Endothelial cell of umbilical vein (primary cell): ENCODE measurements around the gene MYLK. TPM values are rescaled to one million over a fixed set of nuclear protein-coding genes. Genes with fewer than 3 reads are reported as not detected.

Experiments
- BruUV-seq: library from RNA; stranded (reverse); fragments of 400-500 nt; replicated peaks from 2 replicates; lab custom pipeline; 2021; lab: Mats Ljungman, UMichigan
- CTCF ChIA-PET: fragments of 300-600, 350-600 bp; sonication (Branson Sonifier 250); formaldehyde crosslinking; loops from one replicate; lab custom pipeline; 2021; ENCODE audit warnings: antibody characterized with exemption, inconsistent platforms; lab: Charles Lee
- POLR2A ChIA-PET: fragments of 300-600, 350-600 bp; sonication (Branson Sonifier 250); formaldehyde crosslinking; loops from one replicate; lab custom pipeline; 2021; ENCODE audit warnings: antibody characterized with exemption, inconsistent platforms; lab: Charles Lee
- DNase-seq: peaks from one replicate; pipeline ENCODE4 v3.0.0-alpha.2; 2011; ENCODE audit warnings: low read depth, low spot score
- FAIRE-seq: peaks from 2 replicates; lab custom pipeline; 2011; peaks lifted over from hg19 to GRCh38; lab: Jason Lieb, UNC
- H2AFZ ChIP-seq: 2 replicates; pipeline ENCODE4 v1.6.0; 2012; ENCODE audit warnings: low read depth, low read length, control low read depth, inconsistent platforms
- H3K27ac ChIP-seq: 2 replicates; pipeline ENCODE4 v1.5.1; 2011; ENCODE audit warnings: low read depth, mild to moderate bottlenecking, control low read depth, low read length, moderate library complexity; ENCODE audit not compliant: insufficient read depth
- H3K27me3 ChIP-seq, 2 experiments: 2 replicates each; pipeline versions ENCODE4 v1.6.0 to v1.6.1; 2011; ENCODE audit warnings: low read length in 2 of 2, mixed read lengths in 1 of 2; ENCODE audit not compliant: control insufficient read depth in 2 of 2, insufficient read depth in 2 of 2
- H3K36me3 ChIP-seq, 2 experiments: 2 replicates in 1 of 2; 3 replicates in 1 of 2; pipeline ENCODE4 v1.5.1; 2011; ENCODE audit warnings: low read length in 2 of 2, mild to moderate bottlenecking in 1 of 2, moderate library complexity in 1 of 2; ENCODE audit not compliant: control insufficient read depth in 2 of 2, insufficient read depth in 2 of 2; ENCODE audit errors: extremely low read depth in 1 of 2
- H3K4me1 ChIP-seq: 3 replicates; pipeline ENCODE4 v1.5.1; 2011; ENCODE audit warnings: mild to moderate bottlenecking, low read length; ENCODE audit not compliant: control insufficient read depth, insufficient read depth; ENCODE audit errors: extremely low read depth
- H3K4me2 ChIP-seq: 2 replicates; pipeline ENCODE4 v1.6.1; 2011; ENCODE audit warnings: low read length, control low read depth, mixed read lengths; ENCODE audit not compliant: insufficient read depth
- H3K4me3 ChIP-seq, 3 experiments: fragments of 200-600 bp in 1 of 3; sonication (generic), shearing (Covaris generic) in 1 of 3; replicated peaks in 1 of 3; 2 replicates each; pipeline ENCODE4 v1.5.1; 2011 to 2016; ENCODE audit warnings: control low read depth in 3 of 3, low read length in 3 of 3, mild to moderate bottlenecking in 2 of 3, inconsistent platforms in 1 of 3, low read depth in 1 of 3, moderate library complexity in 1 of 3; ENCODE audit not compliant: insufficient read depth in 1 of 3
- H3K79me2 ChIP-seq: 2 replicates; pipeline ENCODE4 v1.6.0; 2012; ENCODE audit warnings: low read length, inconsistent platforms; ENCODE audit not compliant: control insufficient read depth, insufficient read depth
- H3K9ac ChIP-seq: replicated peaks from 2 replicates; pipeline ENCODE3; 2011; ENCODE audit warnings: low read length, control low read depth; ENCODE audit not compliant: insufficient read depth; ENCODE audit errors: extremely low read depth
- H3K9me1 ChIP-seq: replicated peaks from 3 replicates; pipeline ENCODE4 v1.6.0; 2011; ENCODE audit warnings: mild to moderate bottlenecking, low read length; ENCODE audit not compliant: control insufficient read depth, insufficient read depth; ENCODE audit errors: extremely low read depth
- H3K9me3 ChIP-seq: replicated peaks from 2 replicates; pipeline ENCODE4 v1.5.1; 2012; ENCODE audit warnings: low read length, inconsistent platforms; ENCODE audit not compliant: control insufficient read depth, insufficient read depth
- H4K20me1 ChIP-seq: replicated peaks from 2 replicates; pipeline ENCODE3; 2011; ENCODE audit warnings: mild to moderate bottlenecking, low read length; ENCODE audit not compliant: control insufficient read depth, insufficient read depth; ENCODE audit errors: extremely low read depth
- EZH2 ChIP-seq: IDR thresholded peaks from 2 replicates; pipeline ENCODE4 v1.6.1; 2012; ENCODE audit warnings: borderline replicate concordance, low read depth, mild to moderate bottlenecking, moderate library complexity, low read length, inconsistent platforms; ENCODE audit not compliant: severe bottlenecking
- FOS ChIP-seq: IDR thresholded peaks from 2 replicates; pipeline ENCODE4 v1.6.1; 2011; ENCODE audit warnings: mild to moderate bottlenecking, low read length, moderate library complexity, borderline replicate concordance; ENCODE audit not compliant: insufficient read depth
- GATA2 ChIP-seq: IDR thresholded peaks from 2 replicates; pipeline ENCODE4 v1.7.0; 2011; ENCODE audit warnings: low read depth, mild to moderate bottlenecking, moderate library complexity, mixed read lengths, low read length; ENCODE audit not compliant: insufficient read length, insufficient read depth
- JUN ChIP-seq: IDR thresholded peaks from 2 replicates; pipeline ENCODE4 v1.6.1; 2011; ENCODE audit warnings: borderline replicate concordance, low read depth; ENCODE audit not compliant: insufficient read length, insufficient read depth
- MYC ChIP-seq: IDR thresholded peaks from one replicate; pipeline ENCODE4 v1.6.1; 2011; ENCODE audit warnings: mild to moderate bottlenecking, low read depth, low read length
- POLR2A ChIP-seq: IDR thresholded peaks from 2 replicates; pipeline ENCODE4 v1.6.1; 2012; ENCODE audit warnings: low read depth, mild to moderate bottlenecking, control low read depth, low read length
- POLR2AphosphoS5 ChIP-seq: IDR thresholded peaks from 2 replicates; pipeline ENCODE4 v1.6.1; 2012; ENCODE audit warnings: low read depth, mild to moderate bottlenecking, control low read depth, low read length, moderate library complexity; ENCODE audit not compliant: insufficient read depth
- dilution Hi-C: fragments of 300-500 bp; cut with MboI; formaldehyde crosslinking; loops from one replicate; pipeline ENCODE4 v1.15.0; 2019; ENCODE audit warnings: low sequenced_read_pairs; ENCODE audit not compliant: extremely low pct_ligation_motif_present
- intact Hi-C: fragments of 100-400 bp; cut with micrococcal nuclease; formaldehyde crosslinking; loops from one replicate; pipeline ENCODE4 v1.10.0; 2022
- polyA plus RNA-seq, 4 experiments: library from polyadenylated mRNA; depleted of rRNA in 3 of 4; stranded (reverse) in 3 of 4; unstranded in 1 of 4; fragments of >200 nt; gene quantifications; 2 replicates each; pipeline versions ENCODE4 v1.2.1 to v1.2.3, GENCODE V29; 2011 to 2012; ENCODE audit warnings: missing spikeins in 1 of 4
- total RNA-seq: library from RNA; stranded (reverse); gene quantifications from 2 replicates; pipeline ENCODE4 v1.2.3, GENCODE V29; 2021
- TF ChIP-seq, protein P1 (sequence below), 2 donors: IDR thresholded peaks; 1 replicate in 1 of 2; 2 replicates in 1 of 2; pipeline ENCODE4 v1.5.1; 2011; ENCODE audit warnings: low read length in 2 of 2, mild to moderate bottlenecking in 2 of 2, moderate library complexity in 2 of 2, control low read depth in 1 of 2, inconsistent platforms in 1 of 2, low read depth in 1 of 2; ENCODE audit not compliant: insufficient read depth in 1 of 2; ENCODE audit errors: extremely low read depth in 1 of 2
- TF ChIP-seq, protein P2 (sequence below): IDR thresholded peaks from 2 replicates; pipeline ENCODE4 v1.6.1; 2011; ENCODE audit not compliant: insufficient read depth, insufficient read length

MYLK gene
- total and polyA plus RNA-seq, 2 donors (not counting 3 experiments of a cell fraction or from before 2014, with no cell fraction given), result 10.0 to 22.2 TPM

GRCh38 chr3:123805101-123805500 lies 79.0 kb downstream of the MYLK start:
- dilution Hi-C loops (no loop called here), intact Hi-C loops (loop anchor here (5.0 kb wide), 1 partner anchor 77 kb away; the partner anchor contains the start of gene MYLK)
- Histone ChIP-seq H3K36me3 (no peaks in the 10 kb centered on the region), H4K20me1 (no peaks in the 10 kb centered on the region), H3K4me2 (no peak overlapping the region), H3K79me2 (no peaks in the 10 kb centered on the region), H3K27ac (no peak overlapping the region), H3K9me1 (no peaks in the 10 kb centered on the region), H3K4me3 (no peak overlapping the region), H3K27me3 (peaks cover 0 to 8% of the 10 kb centered on the region in 2 experiments), H3K9ac (no peak overlapping the region), H3K9me3 (no peaks in the 10 kb centered on the region), H2AFZ (no peak overlapping the region), H3K4me1 (peaks cover 19% of the 10 kb centered on the region)
- CTCF ChIA-PET, result no interaction called here
- TF ChIP-seq MYC, result no peak
- no peak for TF ChIP-seq POLR2AphosphoS5
- no peak for TF ChIP-seq GATA2
- no peak for TF ChIP-seq EZH2
- no peak for TF ChIP-seq FOS
- no peak for TF ChIP-seq JUN
- no peak for TF ChIP-seq POLR2A
- TF ChIP-seq, protein P1, sequence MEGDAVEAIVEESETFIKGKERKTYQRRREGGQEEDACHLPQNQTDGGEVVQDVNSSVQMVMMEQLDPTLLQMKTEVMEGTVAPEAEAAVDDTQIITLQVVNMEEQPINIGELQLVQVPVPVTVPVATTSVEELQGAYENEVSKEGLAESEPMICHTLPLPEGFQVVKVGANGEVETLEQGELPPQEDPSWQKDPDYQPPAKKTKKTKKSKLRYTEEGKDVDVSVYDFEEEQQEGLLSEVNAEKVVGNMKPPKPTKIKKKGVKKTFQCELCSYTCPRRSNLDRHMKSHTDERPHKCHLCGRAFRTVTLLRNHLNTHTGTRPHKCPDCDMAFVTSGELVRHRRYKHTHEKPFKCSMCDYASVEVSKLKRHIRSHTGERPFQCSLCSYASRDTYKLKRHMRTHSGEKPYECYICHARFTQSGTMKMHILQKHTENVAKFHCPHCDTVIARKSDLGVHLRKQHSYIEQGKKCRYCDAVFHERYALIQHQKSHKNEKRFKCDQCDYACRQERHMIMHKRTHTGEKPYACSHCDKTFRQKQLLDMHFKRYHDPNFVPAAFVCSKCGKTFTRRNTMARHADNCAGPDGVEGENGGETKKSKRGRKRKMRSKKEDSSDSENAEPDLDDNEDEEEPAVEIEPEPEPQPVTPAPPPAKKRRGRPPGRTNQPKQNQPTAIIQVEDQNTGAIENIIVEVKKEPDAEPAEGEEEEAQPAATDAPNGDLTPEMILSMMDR (IDR thresholded peaks at IDR 0.05; ENCODE audit: extremely low read depth in 1 of 2, insufficient read depth in 1 of 2, low read depth in 1 of 2, low read length in 2 of 2), result no peak
- TF ChIP-seq, protein P2, sequence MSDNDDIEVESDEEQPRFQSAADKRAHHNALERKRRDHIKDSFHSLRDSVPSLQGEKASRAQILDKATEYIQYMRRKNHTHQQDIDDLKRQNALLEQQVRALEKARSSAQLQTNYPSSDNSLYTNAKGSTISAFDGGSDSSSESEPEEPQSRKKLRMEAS, result no peak
- POLR2A ChIA-PET, result no interaction called here
- no TSS peak for BruUV-seq
- DNase-seq (no peak), FAIRE-seq (no peak)
